ENCODE results near the gene CCDC8.
"Not testable (repeated sequence)": the region's sequence is repeated elsewhere in the genome, so short reads cannot be mapped to it uniquely, and the experiment has no call there.

Gene CCDC8, protein sequence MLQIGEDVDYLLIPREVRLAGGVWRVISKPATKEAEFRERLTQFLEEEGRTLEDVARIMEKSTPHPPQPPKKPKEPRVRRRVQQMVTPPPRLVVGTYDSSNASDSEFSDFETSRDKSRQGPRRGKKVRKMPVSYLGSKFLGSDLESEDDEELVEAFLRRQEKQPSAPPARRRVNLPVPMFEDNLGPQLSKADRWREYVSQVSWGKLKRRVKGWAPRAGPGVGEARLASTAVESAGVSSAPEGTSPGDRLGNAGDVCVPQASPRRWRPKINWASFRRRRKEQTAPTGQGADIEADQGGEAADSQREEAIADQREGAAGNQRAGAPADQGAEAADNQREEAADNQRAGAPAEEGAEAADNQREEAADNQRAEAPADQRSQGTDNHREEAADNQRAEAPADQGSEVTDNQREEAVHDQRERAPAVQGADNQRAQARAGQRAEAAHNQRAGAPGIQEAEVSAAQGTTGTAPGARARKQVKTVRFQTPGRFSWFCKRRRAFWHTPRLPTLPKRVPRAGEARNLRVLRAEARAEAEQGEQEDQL

GRCh38 chr19:46413262-46414031, at the start of gene CCDC8:
Gene CCDC8, minus strand, starts transcription at chr19:46413564. Its CDS starts 754 bp downstream, at chr19:46412810.
- no peak for DNase-seq (ENCODE audit: low read depth)

- no peak for DNase-seq (ENCODE audit: low read depth)
These were observed 48.2 kb upstream of the CCDC8 start for GRCh38 chr19:46461537-46461936.

GRCh38 chr19:46460981-46461380, 47.6 kb upstream of the CCDC8 start:
- no peak for DNase-seq (ENCODE audit: low read depth)

DNA sequence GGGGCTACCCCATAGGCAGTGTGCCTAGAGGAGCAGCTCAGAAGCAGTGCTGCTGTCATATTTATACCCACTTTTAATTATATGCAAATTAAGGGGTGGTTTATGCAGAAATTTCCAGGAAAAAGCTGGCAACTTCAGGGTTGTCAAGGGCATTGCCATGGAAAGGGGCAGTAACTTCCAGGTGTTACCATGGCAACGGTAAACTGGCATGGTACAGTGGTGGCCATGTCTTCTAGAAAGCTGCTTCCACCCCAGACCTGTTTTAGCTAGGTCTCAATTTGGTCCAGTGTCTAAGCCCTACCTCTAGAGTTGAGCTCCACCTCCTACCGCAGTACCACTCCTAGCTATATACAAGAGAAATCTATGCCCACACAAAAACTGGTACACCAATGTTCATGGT, 46.7 kb upstream of the CCDC8 start:
- no peak for DNase-seq (ENCODE audit: low read depth)

DNA sequence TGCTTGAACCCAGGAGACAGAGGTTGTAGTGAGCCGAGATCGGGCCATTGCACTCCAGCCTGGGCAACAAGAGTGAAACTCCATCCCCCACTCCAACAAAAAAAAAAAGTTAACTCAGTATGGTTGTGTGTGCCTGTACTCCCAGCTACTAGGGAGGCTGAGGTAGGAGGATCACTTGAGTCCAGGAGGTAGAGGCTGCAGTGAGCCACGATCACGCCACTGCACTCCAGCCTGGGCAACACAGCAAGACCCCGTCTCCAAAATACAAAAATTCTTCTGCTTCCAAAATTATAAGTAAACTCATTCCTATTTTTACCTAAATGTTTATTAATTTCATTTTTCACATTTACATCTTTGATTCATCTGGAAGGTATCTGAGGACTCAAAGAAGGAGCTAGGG, 43.6 kb upstream of the CCDC8 start:
- no peak for DNase-seq (ENCODE audit: low read depth)

DNA sequence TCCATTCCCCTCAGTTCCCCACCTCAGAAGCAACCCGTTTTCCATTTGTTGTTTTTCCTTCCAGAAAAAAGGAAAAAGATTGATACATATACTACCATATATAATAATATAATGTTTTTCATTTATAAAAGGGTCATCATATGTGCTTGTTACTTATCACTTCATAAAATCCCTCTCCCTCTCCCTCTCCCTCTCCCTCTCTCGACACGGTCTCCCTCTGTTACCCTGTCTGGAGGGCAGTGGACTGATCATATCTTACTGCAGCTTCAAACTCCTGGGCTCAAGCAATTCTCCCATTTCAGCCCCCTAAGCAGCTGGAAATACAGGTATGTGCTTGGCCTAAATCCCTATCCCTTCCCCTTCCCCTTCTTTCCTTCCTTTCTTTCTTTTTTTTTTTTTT, 40.9 kb upstream of the CCDC8 start:
- DNase-seq (ENCODE audit: low read depth) = no peak

DNA sequence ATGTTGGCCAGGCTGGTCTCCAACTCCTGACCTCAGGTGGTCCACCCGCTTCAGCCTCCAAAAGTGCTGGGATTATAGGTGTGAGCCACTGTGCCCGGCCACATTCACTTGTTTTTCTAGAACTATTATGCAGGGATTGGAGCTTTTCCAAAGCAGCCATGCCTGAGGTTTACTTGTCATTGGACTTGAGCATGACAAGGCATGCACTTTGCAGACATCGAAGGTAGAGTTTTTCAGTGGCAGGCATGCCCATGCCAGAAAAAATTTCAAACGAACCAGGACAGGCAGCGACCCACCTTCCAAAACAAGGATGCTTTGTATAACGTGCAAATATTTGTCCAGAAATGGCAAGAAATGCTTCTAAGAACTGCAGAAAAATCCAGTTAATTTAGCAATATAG, 40.3 kb upstream of the CCDC8 start:
- DNase-seq (ENCODE audit: low read depth) = no peak

DNA sequence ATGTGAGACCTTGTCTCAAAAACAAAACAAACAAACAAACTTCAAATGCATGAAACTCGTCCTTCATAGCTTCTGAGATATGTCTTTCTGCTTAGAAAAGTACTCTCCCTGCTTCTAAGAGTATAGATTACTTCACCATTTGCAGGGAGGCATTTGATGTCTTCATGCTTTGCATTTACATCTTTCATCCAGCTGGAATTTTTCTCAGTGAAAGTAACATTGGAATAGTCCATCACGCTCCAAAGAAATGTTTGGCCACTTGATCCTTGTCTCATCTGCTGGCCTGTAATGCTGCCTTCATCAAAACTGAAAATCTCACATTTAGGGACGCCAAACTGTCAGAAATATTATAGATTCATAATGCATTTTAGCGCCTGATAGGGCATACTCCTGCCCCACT, 38.8 kb upstream of the CCDC8 start:
- no peak for DNase-seq (ENCODE audit: low read depth)

- DNase-seq (ENCODE audit: low read depth) = no peak
These were observed 38.0 kb upstream of the CCDC8 start for GRCh38 chr19:46451352-46451751.

DNA sequence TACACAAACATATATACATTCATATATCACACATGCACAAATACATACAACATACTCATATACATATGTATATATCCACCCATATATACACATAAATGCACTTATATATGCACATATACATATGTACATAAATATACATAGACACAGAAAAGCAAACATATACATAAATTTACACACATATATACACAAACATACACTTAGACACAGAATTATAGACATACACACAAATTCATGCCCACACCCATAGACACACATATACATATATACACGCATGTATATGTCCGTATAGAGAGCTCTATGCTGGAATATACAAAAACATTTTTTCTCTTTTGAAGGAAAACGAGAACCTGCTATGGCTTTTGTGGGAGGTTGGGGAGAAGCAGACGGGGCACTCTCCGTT, 37.4 kb upstream of the CCDC8 start:
- no peak for DNase-seq (ENCODE audit: low read depth)

GRCh38 chr19:46449228-46449627, 35.9 kb upstream of the CCDC8 start:
- DNase-seq (ENCODE audit: low read depth) = no peak

DNA sequence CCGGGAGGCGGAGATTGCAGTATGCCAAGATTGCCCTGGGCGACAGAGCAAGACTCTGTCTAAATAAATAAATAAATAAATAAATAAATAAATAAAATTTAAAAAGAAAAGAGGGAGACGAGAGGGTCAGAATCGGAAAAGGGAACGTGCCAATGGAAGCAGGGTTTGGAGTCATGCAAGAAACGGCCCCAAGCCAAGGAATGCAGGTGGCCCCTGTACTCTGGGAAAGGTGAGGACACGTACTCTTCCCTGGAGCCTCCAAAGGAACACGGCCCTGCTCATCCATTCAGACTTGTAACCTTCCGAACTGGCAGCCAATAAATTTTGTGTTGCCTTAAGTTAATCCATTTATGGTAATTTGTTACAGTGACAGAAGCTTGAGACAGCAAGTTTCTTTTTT, 35.2 kb upstream of the CCDC8 start:
- DNase-seq (ENCODE audit: low read depth) = no peak

- DNase-seq (ENCODE audit: low read depth) = no peak
These were observed 34.5 kb upstream of the CCDC8 start for GRCh38 chr19:46447824-46448223.

GRCh38 chr19:46447006-46447405, 33.6 kb upstream of the CCDC8 start:
- DNase-seq (ENCODE audit: low read depth) = no peak

- DNase-seq (ENCODE audit: low read depth) = no peak
These were observed 32.7 kb upstream of the CCDC8 start for GRCh38 chr19:46446021-46446420.

DNA sequence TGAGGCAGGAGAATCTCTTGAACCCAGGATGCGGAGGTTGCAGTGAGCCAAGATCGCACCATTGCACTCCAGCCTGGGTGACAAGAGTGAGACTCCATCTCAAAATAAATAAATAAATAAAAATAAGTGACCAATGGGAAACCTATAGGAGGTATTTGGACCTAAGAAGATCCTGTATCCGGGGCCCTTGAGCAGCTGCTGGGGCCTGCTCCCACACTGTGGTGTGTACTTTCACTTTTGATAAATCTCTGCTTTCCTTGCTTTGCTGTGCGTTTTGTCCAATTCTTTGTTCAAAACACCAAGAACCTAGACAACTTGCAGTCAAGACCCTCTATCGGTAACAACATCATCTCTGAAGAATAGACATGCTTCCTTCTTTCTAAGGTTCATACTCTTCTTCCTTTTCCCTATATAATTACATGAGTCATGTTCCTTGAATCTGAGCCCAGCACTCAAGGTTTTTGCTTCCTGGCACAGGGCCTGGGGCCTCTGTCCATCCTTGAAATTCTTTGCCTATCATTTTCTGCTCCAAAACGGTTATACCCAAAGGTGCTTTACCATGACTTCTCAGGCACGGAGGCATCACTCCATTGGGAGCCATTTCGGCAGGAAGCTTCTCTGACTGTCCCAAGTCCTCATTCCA, 29.6 kb upstream of the CCDC8 start:
- no peak for DNase-seq (ENCODE audit: low read depth)

- DNase-seq (ENCODE audit: low read depth) = no peak
These were observed 28.5 kb upstream of the CCDC8 start for GRCh38 chr19:46441866-46442265.

DNA sequence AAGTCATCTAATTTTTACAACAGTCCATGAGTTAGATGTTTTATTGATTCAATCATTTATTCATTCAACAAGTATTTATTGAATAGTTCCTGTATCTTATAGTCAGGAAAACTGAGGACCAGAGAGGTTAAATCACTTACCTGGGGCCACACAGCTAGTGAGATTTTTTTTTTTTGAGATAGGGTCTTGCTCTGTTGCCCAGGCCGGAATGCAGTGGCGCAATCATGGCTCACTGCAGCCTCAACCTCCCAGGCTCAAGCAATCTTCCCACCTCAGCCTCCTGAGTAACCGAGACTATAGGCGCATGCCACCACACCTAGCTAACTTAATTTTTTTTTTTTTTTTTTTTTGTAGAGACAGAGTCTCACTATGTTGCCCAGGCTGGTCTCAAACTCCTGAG, 22.3 kb upstream of the CCDC8 start:
- not testable (repeated sequence) for DNase-seq (ENCODE audit: low read depth)

DNA sequence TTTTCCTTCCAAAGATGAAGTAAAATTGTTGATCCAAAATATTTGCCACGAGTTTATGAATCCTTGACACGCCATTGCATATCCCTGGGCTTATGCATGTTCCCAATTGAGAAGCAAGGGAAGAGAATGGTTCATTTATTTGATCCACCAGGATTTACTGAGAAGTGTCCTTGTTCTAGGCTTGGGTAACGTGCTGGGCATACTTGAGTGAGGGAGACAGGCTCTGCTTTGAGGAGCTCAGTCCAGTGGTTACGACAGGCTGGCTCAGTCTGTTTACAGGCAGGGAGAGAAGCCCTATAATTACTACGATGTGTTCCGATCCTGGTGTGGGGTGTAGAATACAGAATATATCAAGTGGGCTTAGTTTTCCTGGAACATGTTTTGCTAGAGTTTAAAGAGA, 21.6 kb upstream of the CCDC8 start:
- DNase-seq (ENCODE audit: low read depth) = no peak

- not testable (repeated sequence) for DNase-seq (ENCODE audit: low read depth)
These were observed 20.1 kb upstream of the CCDC8 start for GRCh38 chr19:46433470-46433869.

- no peak for DNase-seq (ENCODE audit: low read depth)
These were observed 18.5 kb upstream of the CCDC8 start for GRCh38 chr19:46431824-46432223.

- no peak for DNase-seq (ENCODE audit: low read depth)
These were observed 16.6 kb upstream of the CCDC8 start for GRCh38 chr19:46429999-46430398.

Data from activated T-helper 1 cell treated with Interleukin-2 at 50 U/mL for 16 hours (primary cell).